ENCODE results near the gene TIE1. TPM values are rescaled to one million over a fixed set of nuclear protein-coding genes. Genes with fewer than 3 reads are reported as not detected.

Gene TIE1
- total RNA-seq, 6 experiments from 2014 or later = 5.8 to 12.2 (median 8.0) TPM

- no peak for TF ChIP-seq POLR2A (IDR thresholded peaks at IDR 0.05)
- TF ChIP-seq, protein P1, sequence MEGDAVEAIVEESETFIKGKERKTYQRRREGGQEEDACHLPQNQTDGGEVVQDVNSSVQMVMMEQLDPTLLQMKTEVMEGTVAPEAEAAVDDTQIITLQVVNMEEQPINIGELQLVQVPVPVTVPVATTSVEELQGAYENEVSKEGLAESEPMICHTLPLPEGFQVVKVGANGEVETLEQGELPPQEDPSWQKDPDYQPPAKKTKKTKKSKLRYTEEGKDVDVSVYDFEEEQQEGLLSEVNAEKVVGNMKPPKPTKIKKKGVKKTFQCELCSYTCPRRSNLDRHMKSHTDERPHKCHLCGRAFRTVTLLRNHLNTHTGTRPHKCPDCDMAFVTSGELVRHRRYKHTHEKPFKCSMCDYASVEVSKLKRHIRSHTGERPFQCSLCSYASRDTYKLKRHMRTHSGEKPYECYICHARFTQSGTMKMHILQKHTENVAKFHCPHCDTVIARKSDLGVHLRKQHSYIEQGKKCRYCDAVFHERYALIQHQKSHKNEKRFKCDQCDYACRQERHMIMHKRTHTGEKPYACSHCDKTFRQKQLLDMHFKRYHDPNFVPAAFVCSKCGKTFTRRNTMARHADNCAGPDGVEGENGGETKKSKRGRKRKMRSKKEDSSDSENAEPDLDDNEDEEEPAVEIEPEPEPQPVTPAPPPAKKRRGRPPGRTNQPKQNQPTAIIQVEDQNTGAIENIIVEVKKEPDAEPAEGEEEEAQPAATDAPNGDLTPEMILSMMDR (IDR thresholded peaks at IDR 0.05) = no peak
- Histone ChIP-seq H3K27me3 (no peaks in the 10 kb centered on the region), H3K36me3 (no peaks in the 10 kb centered on the region), H3K4me3 (peak overlapping the region in 1 of 3 donors; percentile 33), H3K4me1 (peaks cover 0 to 29% (median 14%) of the 10 kb centered on the region in 4 donors), H3K27ac (peak overlapping the region in 2 of 3 donors; percentile 45 to 64), H3K9me3 (no peaks in the 10 kb centered on the region)
- intact Hi-C loops (cut with DNase I) = no loop called here
- 20% methylated on average over 7 of the region's 10 CpGs for WGBS (ENCODE audit: insufficient coverage, low coverage, low lambda C conversion rate, missing lambda C conversion rate)
- peak; percentile 75 to 79 (median 76) for ATAC-seq
- peak; percentile 71 to 91 (median 90) for DNase-seq
These were observed 13.0 kb downstream of the TIE1 start for GRCh38 chr1:43313771-43314170.

- peak overlapping the region in 1 of 3 donors; percentile 45 for H3K27ac ChIP-seq
- H3K9me3 ChIP-seq = no peaks in the 10 kb centered on the region
- no peak for TF ChIP-seq POLR2A (IDR thresholded peaks at IDR 0.05)
- TF ChIP-seq, protein P1 (IDR thresholded peaks at IDR 0.05) = no peak
- WGBS (ENCODE audit: insufficient coverage, low coverage, low lambda C conversion rate, missing lambda C conversion rate) = 53% methylated on average over 4 of the region's 5 CpGs
- H3K36me3 ChIP-seq = no peaks in the 10 kb centered on the region
- peaks cover 0 to 29% (median 14%) of the 10 kb centered on the region in 4 donors for H3K4me1 ChIP-seq
- H3K27me3 ChIP-seq = no peaks in the 10 kb centered on the region
- H3K4me3 ChIP-seq = no peak overlapping the region
- DNase-seq (peak in 1 of 3 donors; percentile 54), ATAC-seq (no peak)
- intact Hi-C loops (cut with DNase I) = no loop called here
These were observed 13.5 kb downstream of the TIE1 start for GRCh38 chr1:43314233-43314632.

- Histone ChIP-seq H3K27ac (no peak overlapping the region), H3K4me1 (peaks cover 0 to 29% (median 14%) of the 10 kb centered on the region in 4 donors), H3K4me3 (no peak overlapping the region), H3K27me3 (no peaks in the 10 kb centered on the region), H3K36me3 (no peaks in the 10 kb centered on the region), H3K9me3 (no peaks in the 10 kb centered on the region)
- WGBS (ENCODE audit: insufficient coverage, low coverage, low lambda C conversion rate, missing lambda C conversion rate) = 44% methylated on average over 1 of the region's 3 CpGs
- TF ChIP-seq POLR2A (IDR thresholded peaks at IDR 0.05) = no peak
- intact Hi-C loops (cut with DNase I) = no loop called here
- DNase-seq = peak in 1 of 3 donors; percentile 11
- ATAC-seq = no peak
These were observed 14.7 kb downstream of the TIE1 start for GRCh38 chr1:43315481-43315880.

- intact Hi-C loops (cut with DNase I) = no loop called here
- H3K4me1 ChIP-seq = peaks cover 0 to 29% (median 14%) of the 10 kb centered on the region in 4 donors
- no peaks in the 10 kb centered on the region for H3K9me3 ChIP-seq
- no peaks in the 10 kb centered on the region for H3K36me3 ChIP-seq
- TF ChIP-seq POLR2A (IDR thresholded peaks at IDR 0.05) = no peak
- TF ChIP-seq, protein P1 (IDR thresholded peaks at IDR 0.05) = no peak
- no peaks in the 10 kb centered on the region for H3K27me3 ChIP-seq
- no peak overlapping the region for H3K4me3 ChIP-seq
- 100% methylated on average over 1 of the region's 10 CpGs for WGBS (ENCODE audit: insufficient coverage, low coverage, low lambda C conversion rate, missing lambda C conversion rate)
- ATAC-seq = no peak
- DNase-seq = peak in 1 of 3 donors; percentile 9
- no peak overlapping the region for H3K27ac ChIP-seq
These were observed 15.4 kb downstream of the TIE1 start for GRCh38 chr1:43315963-43316737.

Measured in right lobe of liver (tissue), 6 donors.